Activated CD8-positive, alpha-beta memory T cell treated with anti-CD3 and anti-CD28 coated beads for 48 hours (primary cell): ENCODE results near the gene CCDC77.
"Not testable (repeated sequence)": the region's sequence is repeated elsewhere in the genome, so short reads cannot be mapped to it uniquely, and the experiment has no call there.

Experiments used
- DNase-seq, 3 experiments: peaks; one replicate each; pipeline ENCODE4 v3.0.0-alpha.2; 2020; ENCODE audit warnings: low read depth in 2 of 3, low spot score in 2 of 3

CCDC77 gene

GRCh38 chr12:401235-402028 lies at the start of gene CCDC77:
TSS of gene CCDC77 (plus strand) at chr12:401644. CDS start at chr12:409384, 7,740 bp downstream.
- DNase-seq: peak; percentile 82 to 87 (median 85)

DNA sequence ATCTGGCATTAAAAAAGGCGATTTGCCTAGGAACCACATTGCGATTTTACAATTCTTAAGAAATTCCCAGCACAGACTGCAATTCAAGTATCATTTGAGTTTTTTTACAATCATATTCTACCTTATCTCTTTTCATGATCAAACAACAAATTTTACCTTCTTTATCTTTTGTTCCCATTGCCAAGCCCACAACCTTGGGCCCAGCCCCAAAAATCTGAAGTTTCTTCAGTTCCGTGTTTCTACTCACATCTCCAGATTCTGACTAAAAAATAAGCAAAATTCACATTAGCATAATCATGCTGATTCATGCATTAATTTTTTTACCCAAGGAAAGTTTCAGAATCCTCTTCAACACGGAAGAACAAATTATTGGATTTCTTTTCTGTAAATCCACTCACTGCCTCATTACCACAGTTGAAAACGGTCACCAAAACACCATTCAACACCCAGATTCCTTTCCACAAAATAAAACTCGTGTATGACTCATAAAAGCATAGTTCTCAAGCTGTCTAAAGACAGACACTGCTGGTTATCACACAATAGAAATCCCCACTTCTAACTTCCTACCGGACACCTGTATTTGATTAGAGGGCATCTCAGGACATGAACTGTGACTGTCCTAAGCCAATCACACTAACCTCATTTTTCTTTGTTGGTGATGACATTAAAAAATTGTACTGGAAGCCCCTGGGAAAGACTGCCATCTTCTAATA lies 45.0 kb upstream of the CCDC77 start:
- no peak for DNase-seq

GRCh38 chr12:359091-359490 lies 42.4 kb upstream of the CCDC77 start:
- DNase-seq: no peak

- DNase-seq: no peak
Measured at GRCh38 chr12:366820-367219, 34.6 kb upstream of the CCDC77 start.

DNA sequence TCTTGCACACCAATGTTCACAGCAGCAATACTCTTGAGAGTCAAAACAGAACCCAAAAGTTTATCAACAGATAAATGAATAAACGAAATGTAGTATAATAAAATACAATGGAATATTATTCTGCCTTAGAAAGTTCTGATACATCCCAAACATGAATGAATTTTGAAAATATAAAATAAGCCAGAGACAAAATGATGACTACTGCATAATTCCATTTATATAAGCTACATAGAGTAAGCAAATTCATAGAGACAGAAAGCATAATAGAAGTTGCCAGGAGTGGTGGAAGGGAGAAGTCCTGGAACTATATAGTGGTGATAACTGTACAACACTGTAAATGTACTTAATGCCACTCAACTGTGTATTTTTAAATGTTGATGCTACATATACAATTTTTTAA lies 33.5 kb upstream of the CCDC77 start:
- DNase-seq: no peak

- not testable (repeated sequence) for DNase-seq
Measured at GRCh38 chr12:370739-371485, 30.5 kb upstream of the CCDC77 start.

DNA sequence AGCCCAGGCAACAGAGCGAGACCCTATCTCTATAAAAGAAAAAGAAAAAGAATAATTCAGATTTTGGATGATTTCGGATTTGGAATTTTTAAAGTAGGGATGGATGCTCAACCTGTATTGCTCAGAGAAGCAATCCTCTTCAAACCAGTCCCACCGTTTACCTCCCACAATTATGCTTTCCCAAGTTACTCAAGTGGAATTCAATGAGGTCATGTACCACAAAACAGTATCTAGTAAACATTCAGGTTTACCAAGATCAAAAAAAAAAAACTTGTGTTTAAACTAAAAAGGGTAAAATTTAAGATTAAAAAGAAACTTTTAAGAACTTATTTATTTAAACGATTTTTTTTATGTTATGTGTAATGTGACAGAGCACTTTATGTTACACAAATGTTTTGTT lies 14.8 kb upstream of the CCDC77 start:
- DNase-seq: no peak

DNA sequence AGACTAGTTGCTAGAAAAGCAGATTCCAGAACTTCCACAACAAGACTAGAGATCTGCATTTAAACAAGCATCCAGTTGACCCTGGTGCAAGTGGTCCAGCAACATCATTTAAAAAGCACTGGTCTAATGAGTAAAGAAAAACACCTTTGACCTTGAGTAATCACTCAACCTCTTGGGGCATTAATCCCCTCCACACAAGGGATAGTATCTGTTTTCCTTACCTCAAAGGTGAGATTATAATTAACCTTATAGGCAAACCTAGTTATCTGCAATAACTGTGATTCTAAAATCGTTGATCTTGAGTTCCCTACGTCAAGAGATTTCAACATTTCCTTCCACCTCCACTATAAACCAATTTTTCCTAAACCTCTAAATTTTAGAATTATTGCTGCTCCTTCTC lies 13.4 kb upstream of the CCDC77 start:
- no peak for DNase-seq

DNA sequence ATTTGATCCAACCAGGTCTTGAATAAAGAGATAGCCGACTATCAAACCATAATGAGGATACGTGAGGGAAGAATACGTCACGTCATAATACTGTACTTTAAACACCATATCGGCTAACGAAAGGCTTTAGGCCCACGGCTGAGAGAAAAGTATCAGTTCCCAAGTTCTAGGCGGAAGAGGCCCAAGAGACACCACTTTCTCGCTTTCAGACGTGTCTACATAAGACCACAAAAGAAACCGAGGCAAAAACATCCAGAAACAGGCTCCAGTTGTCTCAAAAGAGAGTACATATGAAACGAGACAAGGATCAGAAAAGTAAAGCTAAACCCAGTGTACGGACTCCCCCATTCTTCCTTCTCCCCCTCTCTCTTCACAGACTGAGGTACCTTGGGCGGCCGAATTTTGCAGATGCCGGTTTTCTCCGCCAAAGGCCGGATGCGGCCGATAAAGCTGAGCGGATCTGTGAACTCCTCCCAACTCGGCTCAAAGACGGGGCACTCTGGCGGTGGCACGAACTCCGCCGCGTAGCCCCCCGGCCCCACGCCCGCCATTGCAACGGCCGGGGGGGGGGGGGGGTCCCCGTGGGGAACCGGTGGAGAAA lies 12.8 kb upstream of the CCDC77 start:
- DNase-seq: peak; percentile 6 to 23 (median 10)

DNA sequence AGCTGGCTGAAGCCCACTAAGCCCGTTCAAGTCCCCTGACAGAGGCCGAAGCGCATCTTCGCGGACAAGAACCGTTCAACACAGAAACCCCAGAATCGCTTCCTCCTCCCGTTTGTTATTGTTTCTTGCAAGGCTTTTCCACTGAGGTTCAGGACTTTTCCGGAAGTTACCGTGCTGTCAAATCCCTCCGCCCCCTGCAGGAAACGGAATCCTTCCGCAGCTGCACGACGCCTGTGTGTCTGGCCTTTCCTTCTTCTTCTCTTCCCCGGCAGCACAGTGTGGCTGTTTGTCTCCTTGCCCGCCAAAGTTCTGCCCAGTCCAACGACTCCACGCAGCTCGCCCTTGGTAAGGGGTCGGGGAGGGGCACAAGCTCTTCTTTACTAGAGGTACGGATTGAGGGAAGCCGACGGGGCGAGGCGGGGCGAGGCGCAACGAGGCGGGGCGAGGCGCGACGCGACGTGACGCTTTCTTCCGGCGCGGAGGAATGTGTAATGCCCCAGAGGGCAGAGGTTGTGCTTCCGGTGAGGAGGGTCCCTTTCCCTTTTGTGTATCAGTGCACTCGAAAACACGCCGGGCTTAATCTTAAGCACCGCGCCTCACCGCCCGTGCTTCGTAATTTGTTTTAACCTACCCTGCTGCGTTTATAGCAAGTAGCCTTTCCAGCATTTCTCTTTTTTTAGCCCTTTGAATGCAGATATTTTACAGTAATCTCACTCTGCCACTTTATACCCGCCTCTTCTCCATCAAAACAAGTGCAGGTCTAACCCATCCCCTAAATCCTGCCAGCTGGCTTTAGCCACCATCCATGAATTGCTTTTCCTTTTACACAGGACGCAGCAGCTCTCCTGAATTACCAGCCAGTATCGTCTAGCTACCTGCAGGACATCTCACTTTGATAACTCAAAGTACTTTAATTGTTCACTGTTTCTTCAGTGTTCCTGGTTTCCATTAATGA lies 12.0 kb upstream of the CCDC77 start, which contains the start of gene KDM5A:
TSS of gene KDM5A (minus strand) at position 179 of the 955 bp plus-strand sequence. CDS start 229 bp downstream, outside the sequence.
- DNase-seq: peak; percentile 78 to 86 (median 78)

DNA sequence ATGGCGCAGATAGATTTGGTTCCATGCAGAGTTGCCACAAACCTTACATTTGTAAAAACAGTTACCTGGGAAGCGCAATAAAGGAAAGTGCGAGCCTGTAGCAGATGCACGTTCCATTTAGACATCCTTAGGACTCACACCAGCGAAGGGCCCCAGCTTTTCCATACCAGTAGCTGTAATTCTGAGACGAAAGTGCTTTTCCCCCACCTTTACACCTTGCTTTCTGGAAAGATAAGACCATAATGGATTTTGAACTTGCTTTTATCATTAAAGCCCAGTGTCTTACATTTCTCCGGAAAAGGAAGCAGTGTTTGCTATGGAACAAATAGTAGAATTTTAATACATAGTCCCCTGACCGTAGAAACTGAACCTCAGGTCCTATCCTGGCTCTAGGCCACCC lies 616 bp upstream of the CCDC77 start:
- DNase-seq: no peak

GRCh38 chr12:402029-402389 lies 565 bp downstream of the CCDC77 start:
- no peak for DNase-seq

- DNase-seq: no peak
Measured at GRCh38 chr12:414859-415258, 13.4 kb downstream of the CCDC77 start.

DNA sequence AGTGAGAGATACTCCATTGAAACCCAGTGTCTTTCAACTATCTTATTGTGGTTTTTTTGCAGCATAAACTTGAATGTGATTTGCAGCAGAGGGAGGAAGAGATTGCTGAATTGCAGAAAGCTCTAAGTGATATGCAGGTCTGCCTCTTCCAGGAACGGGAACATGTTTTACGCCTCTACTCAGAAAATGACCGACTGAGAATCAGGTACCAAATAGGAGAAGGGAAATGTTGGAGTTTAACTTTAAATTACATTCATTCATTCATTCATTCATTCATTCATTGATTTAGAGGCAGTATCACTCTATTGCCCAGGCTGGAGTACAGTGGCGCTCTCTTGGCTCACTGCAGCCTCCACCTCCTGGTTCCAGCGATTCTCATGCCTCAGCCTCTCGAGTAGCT lies 17.0 kb downstream of the CCDC77 start:
- DNase-seq: no peak

GRCh38 chr12:422526-422925 lies 21.1 kb downstream of the CCDC77 start:
- no peak for DNase-seq

- DNase-seq: not testable (repeated sequence)
Measured at GRCh38 chr12:435737-436136, 34.3 kb downstream of the CCDC77 start.

GRCh38 chr12:442235-442884 lies 40.9 kb downstream of the CCDC77 start:
- DNase-seq: no peak

DNA sequence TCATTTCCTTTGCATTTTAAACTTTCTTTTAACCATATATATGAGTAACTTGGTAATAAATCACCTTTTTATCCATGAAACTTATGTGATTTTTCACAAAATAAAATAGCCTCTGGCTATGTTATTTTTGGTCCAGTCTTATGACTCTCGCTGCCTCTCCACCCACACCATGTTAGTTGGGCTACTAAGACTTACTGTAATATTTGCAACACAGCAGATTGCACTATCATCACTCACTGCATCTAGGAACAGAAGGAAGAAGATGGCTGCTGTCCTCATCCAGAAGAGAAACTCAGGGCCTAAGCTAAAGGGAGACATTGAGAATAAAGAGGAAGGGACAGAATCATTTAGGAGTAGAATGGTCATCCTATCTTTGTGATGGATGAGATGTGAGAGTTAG lies 45.7 kb downstream of the CCDC77 start:
- no peak for DNase-seq

- DNase-seq: no peak
Measured at GRCh38 chr12:449203-449602, 47.8 kb downstream of the CCDC77 start.

GRCh38 chr12:450438-450837 lies 49.0 kb downstream of the CCDC77 start:
- DNase-seq: no peak
